CD14-positive monocyte (primary cell): ENCODE measurements around the gene RGS3. TPM values are rescaled to one million over a fixed set of nuclear protein-coding genes. Genes with fewer than 3 reads are reported as not detected.

Experiments used
- DNase-seq, 3 donors: peaks; one replicate each; pipeline ENCODE4 v3.0.0-alpha.2; 2011 to 2022
- H2AFZ ChIP-seq: 2 replicates; pipeline ENCODE4 v1.6.0; 2012; ENCODE audit warnings: mild to moderate bottlenecking, low read depth, low read length, inconsistent platforms; ENCODE audit not compliant: insufficient read depth, poor library complexity, severe bottlenecking
- H3K27ac ChIP-seq, 2 donors: 1 replicate in 1 of 2; 2 replicates in 1 of 2; pipeline ENCODE4 v1.5.1; 2012 to 2013; ENCODE audit warnings: low read length in 2 of 2, control low read depth in 1 of 2, inconsistent platforms in 1 of 2, low read depth in 1 of 2, mild to moderate bottlenecking in 1 of 2
- H3K27me3 ChIP-seq, 2 donors: one replicate each; pipeline versions ENCODE4 v1.6.0 to v1.6.1; 2011 to 2013; ENCODE audit warnings: low read length in 2 of 2; ENCODE audit not compliant: control insufficient read depth in 2 of 2, insufficient read depth in 2 of 2
- H3K36me3 ChIP-seq, 2 donors: replicated peaks in 1 of 2; 1 replicate in 1 of 2; 2 replicates in 1 of 2; pipeline versions ENCODE4 v1.5.1 to v1.6.1; 2012 to 2013; ENCODE audit warnings: low read length in 2 of 2, control low read depth in 1 of 2, inconsistent platforms in 1 of 2, mild to moderate bottlenecking in 1 of 2; ENCODE audit not compliant: insufficient read depth in 2 of 2, control insufficient read depth in 1 of 2
- H3K4me1 ChIP-seq, 2 donors: 1 replicate in 1 of 2; 2 replicates in 1 of 2; pipeline versions ENCODE4 v1.5.1 to v1.6.1; 2012 to 2013; ENCODE audit warnings: low read length in 2 of 2, control low read depth in 1 of 2, inconsistent platforms in 1 of 2, mild to moderate bottlenecking in 1 of 2, moderate library complexity in 1 of 2; ENCODE audit not compliant: insufficient read depth in 2 of 2, control insufficient read depth in 1 of 2
- H3K4me2 ChIP-seq: replicated peaks from 2 replicates; pipeline ENCODE3; 2012; ENCODE audit warnings: low read length, moderate library complexity, mild to moderate bottlenecking; ENCODE audit not compliant: poor library complexity, severe bottlenecking; ENCODE audit errors: extremely low read depth
- H3K4me3 ChIP-seq, 3 experiments: fragments of 200-600 bp in 1 of 3; sonication (generic) in 1 of 3; replicated peaks in 1 of 3; 1 replicate in 2 of 3; 2 replicates in 1 of 3; pipeline ENCODE4 v1.5.1; 2011 to 2013; ENCODE audit warnings: low read length in 3 of 3, mild to moderate bottlenecking in 3 of 3, control low read depth in 2 of 3, low read depth in 2 of 3, inconsistent platforms in 1 of 3, moderate library complexity in 1 of 3
- H3K79me2 ChIP-seq: 2 replicates; pipeline ENCODE4 v1.6.0; 2012; ENCODE audit warnings: mild to moderate bottlenecking, control low read depth, inconsistent platforms, low read length, moderate library complexity; ENCODE audit not compliant: insufficient read depth
- H3K9ac ChIP-seq: 2 replicates; pipeline ENCODE4 v1.6.0; 2017; ENCODE audit warnings: low read length, mild to moderate bottlenecking; ENCODE audit not compliant: insufficient read depth, poor library complexity, severe bottlenecking
- H3K9me3 ChIP-seq, 2 donors: replicated peaks in 1 of 2; 1 replicate in 1 of 2; 2 replicates in 1 of 2; pipeline versions ENCODE4 v1.5.1 to v1.6.1; 2012 to 2013; ENCODE audit warnings: low read length in 2 of 2, control low read depth in 1 of 2; ENCODE audit not compliant: control insufficient read depth in 1 of 2, insufficient read depth in 1 of 2
- H4K20me1 ChIP-seq: 2 replicates; pipeline ENCODE4 v1.6.0; 2012; ENCODE audit warnings: mild to moderate bottlenecking, low read length, control low read depth, moderate library complexity; ENCODE audit not compliant: insufficient read depth
- H3K27ac Mint-ChIP-seq, 7 donors: one replicate each; pipeline ENCODE4 v1.8.0; 2020; ENCODE audit warnings: mild to moderate bottlenecking in 7 of 7, mixed read lengths in 7 of 7, moderate library complexity in 6 of 7, inconsistent platforms in 2 of 7
- H3K27me3 Mint-ChIP-seq, 3 donors: one replicate each; pipeline ENCODE4 v1.8.0; 2021 to 2022; ENCODE audit warnings: low read depth in 3 of 3, mild to moderate bottlenecking in 3 of 3, mixed read lengths in 3 of 3, moderate library complexity in 3 of 3, inconsistent platforms in 1 of 3
- H3K36me3 Mint-ChIP-seq, 2 donors: one replicate each; pipeline ENCODE4 v1.8.0; 2020; ENCODE audit warnings: mixed read lengths in 2 of 2, inconsistent platforms in 1 of 2, mild to moderate bottlenecking in 1 of 2
- H3K4me1 Mint-ChIP-seq: one replicate; pipeline ENCODE4 v1.8.0; 2020; ENCODE audit warnings: mild to moderate bottlenecking, mixed read lengths
- H3K4me3 Mint-ChIP-seq, 2 donors: one replicate each; pipeline ENCODE4 v1.8.0; 2020; ENCODE audit warnings: mild to moderate bottlenecking in 2 of 2, mixed read lengths in 2 of 2, moderate library complexity in 1 of 2
- H3K9me3 Mint-ChIP-seq, 7 donors: one replicate each; pipeline ENCODE4 v1.8.0; 2020 to 2022; ENCODE audit warnings: mixed read lengths in 7 of 7, mild to moderate bottlenecking in 6 of 7, moderate library complexity in 6 of 7, inconsistent platforms in 2 of 7
- WGBS: methylation state at CpG from one replicate; pipeline ENCODE4 v1.1.5; 2013; ENCODE audit warnings: missing lambda C conversion rate; ENCODE audit not compliant: insufficient coverage; 5-methylcytosine and 5-hydroxymethylcytosine counted together
- intact Hi-C, 2 donors: fragments of 100-400 bp; cut with micrococcal nuclease; formaldehyde crosslinking; loops; one replicate each; pipeline versions ENCODE4 v1.15.0 to v1.15.1; 2023
- polyA plus RNA-seq, 3 donors: library from polyadenylated mRNA; depleted of rRNA in 1 of 3; unstranded in 2 of 3; stranded (reverse) in 1 of 3; fragments of 300-500 nt in 2 of 3; fragments of >200 nt in 1 of 3; fragmentation: Illumina TruSeq in 2 of 3; gene quantifications; 1 replicate in 2 of 3; 2 replicates in 1 of 3; pipeline ENCODE4 v1.2.3, GENCODE V29; 2012 to 2021
- TF ChIP-seq, protein P1 (sequence below): fragments of 200-600 bp; IDR thresholded peaks from one replicate; pipeline ENCODE4 v1.8.0; 2022; ENCODE audit warnings: antibody characterized with exemption, mild to moderate bottlenecking

RGS3 gene
- polyA plus RNA-seq, 3 donors = 9.1 to 16.2 (median 15.8) TPM

DNA sequence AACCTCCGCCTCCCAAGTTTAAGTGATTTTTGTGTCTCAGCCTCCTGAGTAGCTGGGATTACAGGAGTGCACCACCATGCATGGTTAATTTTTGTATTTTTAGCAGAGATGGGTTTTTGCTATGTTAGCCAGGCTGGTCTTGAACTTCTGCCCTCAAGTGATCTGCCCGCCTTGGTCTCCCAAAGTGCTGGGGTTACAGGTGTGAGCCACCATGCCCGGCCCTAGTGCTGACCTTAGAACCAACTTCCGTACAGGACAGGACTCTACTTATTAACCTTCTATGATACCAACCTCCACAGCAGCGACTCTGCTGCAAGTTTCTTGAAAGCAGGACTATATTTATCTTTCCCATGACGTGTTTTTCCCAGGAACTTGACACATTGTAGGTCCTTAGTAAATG is 176.9 kb downstream of the RGS3 start:
- no peak overlapping the region for H3K27ac ChIP-seq
- H3K4me3 ChIP-seq = no peak overlapping the region
- H3K9me3 Mint-ChIP-seq = peaks cover 0 to 8% (median 2%) of the 10 kb centered on the region in 7 donors
- intact Hi-C loops = no loop called here
- no peak for DNase-seq
- TF ChIP-seq, protein P1, sequence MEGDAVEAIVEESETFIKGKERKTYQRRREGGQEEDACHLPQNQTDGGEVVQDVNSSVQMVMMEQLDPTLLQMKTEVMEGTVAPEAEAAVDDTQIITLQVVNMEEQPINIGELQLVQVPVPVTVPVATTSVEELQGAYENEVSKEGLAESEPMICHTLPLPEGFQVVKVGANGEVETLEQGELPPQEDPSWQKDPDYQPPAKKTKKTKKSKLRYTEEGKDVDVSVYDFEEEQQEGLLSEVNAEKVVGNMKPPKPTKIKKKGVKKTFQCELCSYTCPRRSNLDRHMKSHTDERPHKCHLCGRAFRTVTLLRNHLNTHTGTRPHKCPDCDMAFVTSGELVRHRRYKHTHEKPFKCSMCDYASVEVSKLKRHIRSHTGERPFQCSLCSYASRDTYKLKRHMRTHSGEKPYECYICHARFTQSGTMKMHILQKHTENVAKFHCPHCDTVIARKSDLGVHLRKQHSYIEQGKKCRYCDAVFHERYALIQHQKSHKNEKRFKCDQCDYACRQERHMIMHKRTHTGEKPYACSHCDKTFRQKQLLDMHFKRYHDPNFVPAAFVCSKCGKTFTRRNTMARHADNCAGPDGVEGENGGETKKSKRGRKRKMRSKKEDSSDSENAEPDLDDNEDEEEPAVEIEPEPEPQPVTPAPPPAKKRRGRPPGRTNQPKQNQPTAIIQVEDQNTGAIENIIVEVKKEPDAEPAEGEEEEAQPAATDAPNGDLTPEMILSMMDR = no peak
- H4K20me1 ChIP-seq = no peaks in the 10 kb centered on the region
- H3K9ac ChIP-seq = no peak overlapping the region
- H3K4me1 ChIP-seq = no peaks in the 10 kb centered on the region
- H3K27me3 Mint-ChIP-seq = peaks cover 3 to 11% (median 4%) of the 10 kb centered on the region in 3 donors
- H2AFZ ChIP-seq = no peak overlapping the region
- H3K36me3 ChIP-seq = no peaks in the 10 kb centered on the region
- 80% methylated on average over 3 of the region's 6 CpGs for WGBS
- H3K36me3 Mint-ChIP-seq = no peaks in the 10 kb centered on the region
- no peaks in the 10 kb centered on the region for H3K79me2 ChIP-seq
- H3K27me3 ChIP-seq = no peaks in the 10 kb centered on the region
- H3K4me2 ChIP-seq = no peak overlapping the region
- no peak overlapping the region for H3K27ac Mint-ChIP-seq
- H3K4me3 Mint-ChIP-seq = no peak overlapping the region
- H3K4me1 Mint-ChIP-seq = peaks cover 2% of the 10 kb centered on the region
- H3K9me3 ChIP-seq = no peaks in the 10 kb centered on the region

- TF ChIP-seq, protein P1 = no peak
Observed at GRCh38 chr9:113641100-113641885, 177.8 kb downstream of the RGS3 start.

More at GRCh38 chr9:113641100-113641885, 177.8 kb downstream of the RGS3 start:
- Mint-ChIP-seq H3K4me3 (no peak overlapping the region), H3K27me3 (peaks cover 1 to 11% (median 8%) of the 10 kb centered on the region in 3 donors), H3K36me3 (no peaks in the 10 kb centered on the region), H3K27ac (no peak overlapping the region), H3K4me1 (peaks cover 2% of the 10 kb centered on the region), H3K9me3 (peaks cover 0 to 8% (median 2%) of the 10 kb centered on the region in 7 donors)
- WGBS = no CpG with 5 or more reads among the region's 7 CpGs
- no peaks in the 10 kb centered on the region for H3K79me2 ChIP-seq
- no peaks in the 10 kb centered on the region for H3K4me1 ChIP-seq
- H3K9me3 ChIP-seq = no peaks in the 10 kb centered on the region
- no peaks in the 10 kb centered on the region for H3K36me3 ChIP-seq
- no peak overlapping the region for H3K27ac ChIP-seq
- H3K27me3 ChIP-seq = no peaks in the 10 kb centered on the region
- no peak overlapping the region for H3K9ac ChIP-seq
- DNase-seq = no peak
- no peak overlapping the region for H2AFZ ChIP-seq
- intact Hi-C loops = no loop called here
- H3K4me2 ChIP-seq = no peak overlapping the region
- no peaks in the 10 kb centered on the region for H4K20me1 ChIP-seq
- no peak overlapping the region for H3K4me3 ChIP-seq
